ACC112 (cell line): Measurements from ENCODE around the gene SLC4A2.

Experiments
- H2AFZ ChIP-seq: fragments of 200-600 bp; sonication (generic); one replicate; pipeline ENCODE4 v1.6.0; 2017; ENCODE audit warnings: antibody characterized with exemption, low read length; ENCODE audit not compliant: unreplicated experiment
- H3K27ac ChIP-seq: fragments of 200-600 bp; sonication (generic); 2 replicates; pipeline ENCODE4 v1.5.1; 2014; ENCODE audit warnings: low read depth, mild to moderate bottlenecking, antibody characterized with exemption, low read length, moderate library complexity
- H3K27me3 ChIP-seq: fragments of 200-600 bp; sonication (generic); 2 replicates; pipeline ENCODE4 v1.6.1; 2014; ENCODE audit warnings: mild to moderate bottlenecking, antibody characterized with exemption, low read length, moderate library complexity, mixed read lengths; ENCODE audit not compliant: insufficient read depth
- H3K36me3 ChIP-seq: fragments of 200-600 bp; sonication (generic); 2 replicates; pipeline ENCODE4 v1.6.1; 2016; ENCODE audit warnings: mild to moderate bottlenecking, antibody characterized with exemption, low read length, moderate library complexity, mixed read lengths; ENCODE audit not compliant: insufficient read depth
- H3K4me1 ChIP-seq: fragments of 200-600 bp; sonication (generic); one replicate; pipeline ENCODE4 v1.6.1; 2016; ENCODE audit warnings: low read length, mixed read lengths; ENCODE audit not compliant: insufficient read depth, unreplicated experiment, control insufficient read depth
- H3K4me3 ChIP-seq: fragments of 200-600 bp; sonication (generic); 2 replicates; pipeline ENCODE4 v1.5.1; 2014; ENCODE audit warnings: mild to moderate bottlenecking, low read depth, low read length
- H3K79me2 ChIP-seq: fragments of 200-600 bp; sonication (generic); one replicate; pipeline ENCODE4 v1.6.0; 2016; ENCODE audit warnings: low read length; ENCODE audit not compliant: control insufficient read depth, unreplicated experiment, insufficient read depth

The SLC4A2 gene

GRCh38 chr7:151110941-151111645, 51.7 kb downstream of the SLC4A2 start:
- peaks cover 49% of the 10 kb centered on the region for H3K79me2 ChIP-seq

DNA sequence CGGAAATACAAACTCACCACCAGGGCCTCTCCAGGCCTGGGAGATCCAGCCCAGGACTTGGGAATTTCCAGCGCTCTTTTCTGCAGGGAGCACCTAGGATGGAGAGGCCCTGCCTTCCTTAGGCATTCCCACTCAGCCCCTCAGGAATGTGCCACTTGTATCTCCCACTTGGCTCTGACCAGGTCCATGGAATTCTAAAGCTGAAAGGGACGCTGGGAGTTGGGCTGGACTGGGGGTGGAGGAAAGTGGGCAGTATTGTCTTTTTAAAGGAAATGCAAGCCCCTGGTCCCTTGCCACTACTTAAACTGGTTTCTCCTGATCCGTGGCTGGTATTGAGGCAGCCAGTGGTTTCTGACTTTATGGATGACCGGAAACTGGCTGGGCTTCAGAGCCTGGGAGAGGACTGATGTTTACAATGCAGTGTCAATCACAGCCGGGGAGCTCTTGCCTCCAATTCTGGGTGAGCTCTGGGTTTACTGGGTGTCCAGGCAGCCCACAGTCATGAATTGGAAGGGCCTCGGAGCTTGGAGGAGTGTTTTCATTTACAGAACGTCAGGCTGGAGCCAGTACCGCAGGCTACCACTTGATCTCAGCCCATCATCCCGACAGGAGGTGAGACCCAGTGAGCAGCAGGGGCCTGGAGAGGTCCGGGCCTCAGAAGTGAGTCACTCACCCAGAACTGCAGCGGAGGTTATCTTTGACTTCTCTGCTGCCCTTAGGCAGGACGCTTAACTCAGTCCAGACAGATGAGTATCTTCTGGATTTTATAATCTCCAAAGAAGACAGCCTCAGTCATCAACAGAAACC, 54.2 kb downstream of the SLC4A2 start:
- Histone ChIP-seq H3K36me3 (no peaks in the 10 kb centered on the region), H3K27ac (no peak overlapping the region), H3K79me2 (peaks cover 47% of the 10 kb centered on the region), H3K4me1 (peaks cover 24% of the 10 kb centered on the region), H2AFZ (no peak overlapping the region), H3K27me3 (no peaks in the 10 kb centered on the region), H3K4me3 (no peak overlapping the region)

More at GRCh38 chr7:151110941-151111645, 51.7 kb downstream of the SLC4A2 start:
- Histone ChIP-seq H3K36me3 (no peaks in the 10 kb centered on the region), H3K4me1 (peaks cover 24% of the 10 kb centered on the region), H3K4me3 (no peak overlapping the region), H3K27ac (no peak overlapping the region), H3K27me3 (no peaks in the 10 kb centered on the region), H2AFZ (no peak overlapping the region)

GRCh38 chr7:151114151-151115090, 55.0 kb downstream of the SLC4A2 start:
- Histone ChIP-seq H3K27me3 (no peaks in the 10 kb centered on the region), H3K27ac (no peak overlapping the region), H3K79me2 (peaks cover 44% of the 10 kb centered on the region), H3K36me3 (no peaks in the 10 kb centered on the region), H2AFZ (no peak overlapping the region), H3K4me1 (peaks cover 21% of the 10 kb centered on the region), H3K4me3 (no peak overlapping the region)

- no peak overlapping the region for H3K4me3 ChIP-seq
- H3K36me3 ChIP-seq: no peaks in the 10 kb centered on the region
- H3K27me3 ChIP-seq: no peaks in the 10 kb centered on the region
- H3K79me2 ChIP-seq: peaks cover 44% of the 10 kb centered on the region
- H2AFZ ChIP-seq: no peak overlapping the region
- peaks cover 14% of the 10 kb centered on the region for H3K4me1 ChIP-seq
- H3K27ac ChIP-seq: no peak overlapping the region
Observed at GRCh38 chr7:151115121-151115835, 55.9 kb downstream of the SLC4A2 start.

DNA sequence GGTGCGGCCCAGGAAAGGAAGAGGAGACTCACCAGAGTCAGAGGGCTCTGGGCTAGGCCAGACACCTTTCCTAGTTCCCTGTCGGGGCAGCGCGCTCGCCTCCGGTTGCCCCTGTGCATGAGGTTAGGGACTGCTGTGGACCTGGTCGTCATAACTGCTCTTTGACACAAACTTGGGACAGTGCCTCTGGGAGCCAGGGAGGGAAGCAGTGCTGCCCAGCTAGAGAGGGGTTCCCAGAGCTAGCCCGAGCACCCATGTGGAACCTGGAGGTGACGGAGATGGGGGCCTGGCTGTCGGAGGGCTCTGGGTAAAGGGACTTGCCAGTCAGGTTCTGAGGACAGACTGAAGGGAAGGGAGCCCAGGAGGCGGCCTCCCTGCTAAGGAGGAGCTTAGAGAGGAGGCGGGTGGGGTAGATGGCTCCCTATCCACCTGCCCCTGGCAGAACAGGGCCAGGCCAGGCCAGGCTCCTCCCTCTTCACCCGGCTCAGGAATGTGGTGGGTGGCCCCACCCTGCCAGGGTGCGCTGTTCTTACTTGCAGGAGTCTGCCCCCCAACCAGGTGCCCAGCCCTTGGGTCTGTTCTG, 56.5 kb downstream of the SLC4A2 start:
- Histone ChIP-seq H3K36me3 (no peaks in the 10 kb centered on the region), H3K79me2 (peaks cover 38% of the 10 kb centered on the region), H3K27me3 (no peaks in the 10 kb centered on the region), H3K27ac (no peak overlapping the region), H3K4me3 (no peak overlapping the region), H3K4me1 (peaks cover 14% of the 10 kb centered on the region), H2AFZ (no peak overlapping the region)

DNA sequence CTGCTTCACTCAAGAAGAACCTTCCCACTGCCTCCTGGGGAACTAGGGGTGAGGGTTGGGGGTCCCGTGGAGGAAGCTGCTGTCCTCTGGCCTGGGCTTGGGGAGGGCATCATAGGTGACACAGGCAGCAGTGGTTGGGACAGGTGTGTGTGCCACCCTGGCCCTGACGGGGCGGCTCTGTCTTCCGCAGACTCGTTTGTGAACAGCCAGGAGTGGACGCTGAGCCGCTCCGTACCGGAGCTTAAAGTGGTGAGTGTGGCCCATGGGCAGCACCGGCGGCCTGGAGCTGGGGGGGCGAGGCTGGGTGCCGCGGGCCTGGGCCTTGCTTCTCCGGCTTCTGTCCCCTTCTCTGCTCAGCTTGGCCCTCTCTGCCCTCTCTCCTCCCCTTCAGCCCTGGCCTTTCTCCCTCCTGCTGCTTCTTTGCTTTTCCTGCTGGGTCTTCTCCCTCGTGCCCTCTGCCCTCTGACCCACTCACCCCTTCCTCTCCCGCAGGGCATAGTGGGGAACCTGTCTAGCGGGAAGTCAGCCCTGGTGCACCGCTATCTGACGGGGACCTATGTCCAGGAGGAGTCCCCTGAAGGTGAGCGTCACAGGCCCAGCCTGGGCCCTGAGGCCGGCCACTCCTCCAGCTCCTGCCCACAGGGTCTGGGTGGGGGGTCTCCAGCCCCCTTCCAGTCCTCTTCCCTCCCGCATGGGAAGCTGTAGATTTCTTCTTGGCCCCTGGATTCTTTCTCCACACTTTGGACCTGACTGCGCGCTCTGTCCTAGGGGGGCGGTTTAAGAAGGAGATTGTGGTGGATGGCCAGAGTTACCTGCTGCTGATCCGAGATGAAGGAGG, 57.4 kb downstream of the SLC4A2 start:
- no peaks in the 10 kb centered on the region for H3K36me3 ChIP-seq
- H3K79me2 ChIP-seq: peaks cover 30% of the 10 kb centered on the region
- H2AFZ ChIP-seq: no peak overlapping the region
- no peaks in the 10 kb centered on the region for H3K27me3 ChIP-seq
- no peak overlapping the region for H3K27ac ChIP-seq
- no peak overlapping the region for H3K4me3 ChIP-seq
- peaks cover 14% of the 10 kb centered on the region for H3K4me1 ChIP-seq

DNA sequence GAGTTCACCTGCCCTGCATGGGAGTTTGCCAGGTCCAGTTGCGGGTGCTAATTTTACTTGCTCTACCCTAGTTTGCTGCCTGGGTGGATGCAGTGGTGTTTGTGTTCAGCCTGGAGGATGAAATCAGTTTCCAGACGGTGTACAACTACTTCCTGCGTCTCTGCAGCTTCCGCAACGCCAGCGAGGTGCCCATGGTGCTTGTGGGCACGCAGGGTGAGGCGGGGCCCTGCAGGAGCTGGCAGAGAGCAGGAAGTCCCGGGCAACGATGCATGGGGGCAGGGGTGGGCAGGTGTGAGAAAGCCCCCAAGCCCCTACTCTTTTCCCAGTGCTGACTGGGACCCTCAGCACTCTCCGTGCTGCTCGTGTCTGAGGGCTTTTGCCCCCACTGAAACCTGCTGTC, 58.2 kb downstream of the SLC4A2 start:
- peaks cover 25% of the 10 kb centered on the region for H3K79me2 ChIP-seq

DNA sequence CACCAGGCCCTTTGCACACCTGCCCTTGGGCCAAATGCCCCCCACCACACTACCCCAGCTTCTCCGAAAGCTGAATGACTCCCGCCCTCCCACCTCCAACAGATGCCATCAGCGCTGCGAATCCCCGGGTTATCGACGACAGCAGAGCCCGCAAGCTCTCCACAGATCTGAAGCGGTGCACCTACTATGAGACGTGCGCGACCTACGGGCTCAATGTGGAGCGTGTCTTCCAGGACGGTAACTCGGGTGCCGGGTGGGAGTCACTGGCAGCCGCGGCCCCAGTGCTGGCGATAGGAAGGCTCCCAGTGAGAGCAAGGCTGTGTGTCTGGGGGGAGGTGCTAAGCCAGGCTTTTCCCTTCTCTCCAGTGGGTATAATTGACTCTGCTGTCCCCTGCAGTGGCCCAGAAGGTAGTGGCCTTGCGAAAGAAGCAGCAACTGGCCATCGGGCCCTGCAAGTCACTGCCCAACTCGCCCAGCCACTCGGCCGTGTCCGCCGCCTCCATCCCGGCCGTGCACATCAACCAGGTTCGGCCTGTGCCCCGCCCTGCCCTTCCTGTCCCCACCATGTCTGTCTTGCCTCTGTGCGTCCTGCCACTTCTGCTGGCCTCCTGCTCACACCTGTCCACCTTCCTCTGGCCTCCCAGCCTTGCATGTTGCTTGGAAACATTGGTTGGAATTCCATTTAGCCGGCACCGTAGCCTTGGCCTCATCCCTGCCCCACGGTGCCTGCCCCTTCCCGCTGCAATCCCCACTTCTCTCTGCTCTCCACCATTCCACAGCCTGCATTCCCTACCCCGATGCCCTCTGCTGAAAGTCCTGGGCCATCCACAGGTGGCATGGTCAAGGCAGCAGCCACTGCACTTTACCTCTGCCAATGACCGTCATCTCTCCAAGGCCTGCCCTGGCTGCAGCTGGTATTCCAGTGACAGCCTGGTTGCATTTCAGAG, 59.0 kb downstream of the SLC4A2 start:
- Histone ChIP-seq H2AFZ (no peak overlapping the region), H3K27me3 (no peaks in the 10 kb centered on the region), H3K27ac (no peak overlapping the region), H3K79me2 (peaks cover 21% of the 10 kb centered on the region), H3K4me3 (no peak overlapping the region), H3K36me3 (no peaks in the 10 kb centered on the region), H3K4me1 (peaks cover 11% of the 10 kb centered on the region)

More for the DNA sequence above, 58.2 kb downstream of the SLC4A2 start:
- Histone ChIP-seq H3K27me3 (no peaks in the 10 kb centered on the region), H3K4me1 (peaks cover 14% of the 10 kb centered on the region), H3K36me3 (no peaks in the 10 kb centered on the region), H2AFZ (no peak overlapping the region), H3K4me3 (no peak overlapping the region), H3K27ac (no peak overlapping the region)
